Hypothalamus (tissue), 51 donors: ENCODE data around the gene ARPC5.
"Not testable (repeated sequence)": the region's sequence is repeated elsewhere in the genome, so short reads cannot be mapped to it uniquely, and the experiment has no call there.

ENCODE experiments used
- DNase-seq, 51 donors: peaks; one replicate each; lab custom pipeline; 2025; lab: John Stamatoyannopoulos, UW

ARPC5 gene

DNA sequence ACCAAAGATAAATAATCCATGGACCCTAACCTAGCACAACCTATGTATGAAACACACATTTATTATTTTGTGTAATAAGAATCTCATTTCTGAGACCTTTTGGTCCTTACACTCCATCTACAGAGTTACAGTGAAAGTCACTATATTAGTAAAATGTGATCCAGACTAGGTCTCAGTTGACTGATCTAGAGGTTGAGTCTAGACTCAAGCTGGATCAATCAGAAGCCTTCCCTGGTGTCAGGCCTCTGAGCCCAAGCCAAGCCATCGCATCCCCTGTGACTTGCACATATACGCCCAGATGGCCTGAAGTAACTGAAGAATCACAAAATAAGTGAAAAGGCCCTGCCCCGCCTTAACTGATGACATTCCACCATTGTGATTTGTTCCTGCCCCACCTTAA is 22.6 kb downstream of the ARPC5 start:
- DNase-seq: not testable (repeated sequence)

DNA sequence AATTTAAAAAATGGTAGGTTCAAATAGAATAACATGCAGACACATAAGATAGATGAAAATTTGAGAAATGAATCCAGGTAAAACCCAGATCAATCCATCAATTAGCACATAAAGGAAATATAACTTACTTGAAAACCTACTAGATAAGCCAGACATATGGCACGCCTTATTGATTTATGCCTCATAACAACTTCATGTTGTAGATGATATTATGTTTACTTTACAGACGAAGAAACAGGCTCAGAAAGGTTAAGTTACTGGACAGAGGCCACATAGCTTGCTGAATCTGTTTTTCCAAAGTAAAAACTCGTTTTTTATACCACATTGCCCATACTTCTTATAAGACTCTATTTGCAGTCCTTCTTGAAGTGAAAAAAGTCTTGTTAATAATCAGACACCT is 23.2 kb downstream of the ARPC5 start:
- DNase-seq: no peak

DNA sequence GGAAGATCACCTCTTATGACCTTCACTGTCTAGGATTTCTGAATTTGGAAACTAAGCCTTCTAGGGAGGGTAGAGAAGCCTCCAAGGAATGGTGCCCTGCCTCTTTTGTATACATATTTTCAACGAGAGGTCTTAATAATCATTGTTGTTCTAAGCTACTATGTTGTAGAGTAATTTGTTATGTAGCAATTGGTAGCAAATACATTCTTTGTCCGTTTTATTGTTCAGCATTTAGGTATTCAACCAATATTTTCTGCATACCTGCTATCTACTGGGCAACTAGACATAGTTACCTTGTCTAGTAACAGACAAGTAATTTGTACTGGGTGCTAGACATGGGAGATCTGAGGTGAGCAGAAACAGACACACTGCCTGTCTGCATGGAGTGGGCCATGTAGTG is 24.6 kb downstream of the ARPC5 start:
- no peak for DNase-seq

DNA sequence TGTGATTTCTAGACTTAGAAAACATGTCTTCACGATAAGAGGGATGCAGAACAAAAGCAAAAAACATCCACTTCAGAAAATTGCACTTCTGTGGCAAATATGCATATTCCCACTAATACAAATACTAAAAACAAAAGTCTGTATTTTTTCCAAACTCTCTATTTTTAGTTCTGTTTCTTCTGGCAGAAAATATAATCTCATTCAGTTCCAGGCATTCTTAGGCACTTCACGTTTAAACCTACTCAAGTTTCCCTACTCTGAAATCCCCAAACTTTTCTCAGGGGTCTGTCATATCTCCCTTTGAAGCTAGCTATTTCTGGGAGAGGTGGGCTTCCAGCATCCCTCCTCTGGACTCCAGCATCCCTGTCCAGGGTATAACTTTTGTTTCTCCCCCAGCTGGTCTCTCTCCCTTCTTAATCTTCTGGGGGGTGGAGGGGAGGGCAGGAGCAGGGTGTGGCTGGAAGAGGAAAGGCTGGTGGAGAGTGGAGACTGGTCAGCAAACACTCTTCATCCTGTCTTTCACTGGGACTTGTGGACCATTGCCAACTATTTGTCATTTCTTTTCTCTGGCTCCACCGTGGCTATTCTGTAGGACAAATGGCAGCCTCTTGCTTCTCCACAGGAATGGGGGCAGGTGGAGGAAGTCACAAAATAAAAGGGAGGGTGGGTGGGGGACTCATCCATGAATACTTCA is 25.7 kb downstream of the ARPC5 start:
- no peak for DNase-seq

DNA sequence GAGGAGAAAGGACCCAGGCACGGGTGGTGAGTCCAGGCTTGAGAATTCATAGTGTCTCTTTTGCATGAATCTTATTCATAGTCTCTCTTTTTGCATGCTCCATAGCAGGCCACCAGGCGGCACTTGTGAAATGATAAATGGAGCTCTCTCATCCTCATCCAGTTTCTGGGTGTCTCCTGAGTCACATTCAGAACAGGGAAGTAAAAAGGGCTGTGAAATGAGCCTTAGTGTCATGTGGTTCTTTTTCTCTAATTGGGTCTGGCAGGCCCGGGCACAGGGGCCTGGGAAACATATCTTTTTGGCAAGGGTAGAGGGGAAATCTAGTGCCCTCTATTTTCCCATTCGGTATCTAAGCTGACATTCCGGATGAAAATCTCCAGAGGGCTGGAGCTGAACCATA is 26.3 kb downstream of the ARPC5 start:
- DNase-seq: peak in 29 of 51 donors; percentile 13 to 75 (median 40)

DNA sequence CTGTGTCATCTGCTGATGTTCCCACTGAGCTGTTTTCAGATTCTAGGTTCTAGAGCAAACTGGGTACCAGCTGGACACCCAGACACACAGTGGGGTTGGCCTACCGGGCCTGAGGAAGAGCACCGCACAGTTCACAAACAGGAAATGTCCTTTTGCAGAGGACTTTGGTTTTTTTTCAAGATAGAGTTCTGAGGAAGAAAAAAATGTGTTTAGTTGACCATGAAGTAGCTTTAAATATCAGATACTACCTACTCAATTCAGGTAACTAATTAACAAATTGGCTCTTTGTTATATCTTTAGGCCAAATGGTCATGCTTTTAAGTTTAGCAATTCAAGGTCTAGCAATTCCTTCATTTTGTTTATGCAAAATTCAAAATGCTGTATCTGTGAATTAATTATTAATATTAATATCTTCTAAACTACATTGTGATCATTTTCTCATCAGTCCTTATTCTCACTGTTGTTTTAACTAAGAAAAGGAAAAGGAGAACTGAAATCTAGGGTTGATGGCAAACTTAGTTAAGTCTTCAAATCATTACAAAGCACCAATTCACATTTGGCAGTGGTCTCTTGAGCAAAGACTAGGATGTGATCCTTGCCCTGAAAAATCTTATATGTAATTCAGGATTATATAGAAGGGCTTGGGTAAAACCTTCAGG is 28.1 kb downstream of the ARPC5 start:
- DNase-seq: no peak

DNA sequence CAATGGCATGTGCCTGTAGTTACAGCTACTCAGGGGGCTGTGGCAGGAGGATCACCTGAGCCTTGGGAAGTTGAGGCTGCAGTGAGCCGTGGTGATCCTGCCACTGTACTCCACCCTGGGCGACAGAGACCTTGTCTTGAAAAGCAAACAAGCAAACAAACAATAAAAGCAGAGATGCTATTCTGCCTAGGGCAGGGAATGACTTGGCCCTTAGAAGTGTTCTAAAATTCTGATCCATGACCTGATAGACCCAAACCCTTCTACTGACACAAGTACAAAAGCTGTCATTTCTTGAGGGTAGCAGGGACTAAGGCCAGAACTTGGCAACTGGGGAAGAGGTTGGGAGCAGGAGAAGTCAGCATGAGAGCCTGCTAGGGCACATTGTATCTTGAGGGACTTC is 29.7 kb downstream of the ARPC5 start:
- DNase-seq: no peak

DNA sequence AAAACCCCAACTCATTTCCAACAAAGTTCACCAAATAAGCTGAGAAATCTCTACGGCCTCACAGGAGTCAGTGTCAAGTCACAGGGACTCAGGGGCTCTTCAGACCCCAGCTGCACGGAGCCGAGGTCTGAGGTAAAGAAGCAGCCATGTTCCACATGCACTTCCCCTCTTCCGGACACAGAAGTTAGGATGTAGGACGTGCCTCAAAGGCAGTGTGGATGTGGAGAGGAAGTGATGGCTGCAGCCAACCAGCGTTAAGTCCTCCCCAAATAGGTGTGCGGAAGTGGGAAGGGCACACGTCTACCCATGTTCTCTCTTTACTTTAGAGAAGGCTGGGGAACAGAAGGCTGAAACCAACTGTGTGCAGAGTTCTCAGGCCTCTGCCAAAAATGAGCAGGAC is 30.8 kb downstream of the ARPC5 start:
- DNase-seq: no peak

DNA sequence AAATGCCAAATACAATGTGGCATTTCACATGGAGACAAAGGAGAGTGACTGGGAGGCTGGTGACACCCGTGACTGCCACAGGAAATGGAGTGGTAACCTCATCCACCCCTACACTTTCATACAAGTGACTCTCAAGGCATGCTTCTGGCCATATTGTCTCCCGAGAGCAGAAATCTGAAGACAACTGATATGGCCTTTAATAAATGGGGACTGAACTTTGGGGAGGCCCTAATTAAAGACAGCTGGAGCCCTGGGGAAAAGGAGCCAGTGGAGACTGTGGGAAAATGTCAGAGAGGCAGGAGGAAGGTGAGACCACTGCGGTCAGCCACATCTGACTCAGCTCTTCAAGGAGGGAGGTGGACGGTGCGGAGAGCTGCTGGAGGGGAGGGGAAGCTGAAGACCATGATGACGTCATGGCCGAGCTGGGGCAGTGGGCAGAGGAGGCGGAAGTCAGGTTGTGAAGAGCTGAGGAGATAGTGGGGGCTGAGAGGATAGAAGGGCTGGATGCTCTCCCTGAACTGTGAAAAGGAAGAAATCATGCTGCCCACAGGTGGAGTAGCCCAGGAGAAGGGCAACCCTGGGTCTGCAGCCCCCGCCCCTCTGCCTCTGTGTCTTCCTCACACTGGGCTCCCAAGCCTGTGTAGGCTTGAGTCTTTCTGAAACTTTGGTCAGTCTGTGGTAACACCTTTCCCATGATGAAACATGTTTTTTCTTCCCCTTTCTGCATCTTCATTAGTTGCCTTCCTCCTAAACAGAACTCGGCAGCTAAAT is 31.4 kb downstream of the ARPC5 start:
- DNase-seq: peak in 2 of 51 donors; percentile 11 to 37

DNA sequence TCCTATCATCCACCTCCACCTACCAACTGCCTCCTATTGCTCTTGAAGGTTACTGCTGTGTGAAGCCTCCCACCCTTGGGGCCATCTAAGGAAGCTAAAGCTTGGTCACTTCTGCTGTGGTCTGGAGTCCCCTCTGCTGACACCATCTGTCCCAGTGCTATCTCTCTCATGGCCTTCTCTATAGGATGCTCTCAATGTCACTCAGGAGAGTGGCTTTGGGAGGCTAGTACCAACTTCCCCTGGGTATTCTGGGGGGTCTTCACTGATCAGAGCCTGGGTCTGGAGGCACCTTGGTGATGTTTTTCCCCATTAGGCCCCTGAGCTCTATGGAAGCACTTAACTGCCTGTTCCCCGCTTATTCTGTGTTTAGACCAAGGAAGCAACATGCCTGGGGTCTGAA is 33.1 kb downstream of the ARPC5 start:
- DNase-seq: no peak

DNA sequence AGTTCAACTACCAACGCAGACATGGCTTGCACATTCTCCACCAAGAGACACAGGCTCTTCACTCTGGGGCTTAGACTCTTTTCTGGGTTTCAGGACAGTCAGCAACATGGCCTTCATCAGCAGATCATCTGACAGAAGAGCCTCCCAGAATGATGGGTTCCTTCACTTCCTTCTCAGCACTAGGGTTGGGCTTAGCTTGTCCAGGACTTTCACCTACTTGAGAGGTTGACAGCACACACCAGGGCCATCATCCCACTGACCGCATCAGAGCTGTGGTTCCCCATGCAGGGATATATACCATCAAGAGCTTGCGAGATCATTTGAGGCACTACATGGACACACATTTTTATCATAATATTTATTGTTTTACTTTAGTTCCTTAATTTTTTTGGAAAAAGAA is 34.9 kb downstream of the ARPC5 start:
- DNase-seq: no peak

DNA sequence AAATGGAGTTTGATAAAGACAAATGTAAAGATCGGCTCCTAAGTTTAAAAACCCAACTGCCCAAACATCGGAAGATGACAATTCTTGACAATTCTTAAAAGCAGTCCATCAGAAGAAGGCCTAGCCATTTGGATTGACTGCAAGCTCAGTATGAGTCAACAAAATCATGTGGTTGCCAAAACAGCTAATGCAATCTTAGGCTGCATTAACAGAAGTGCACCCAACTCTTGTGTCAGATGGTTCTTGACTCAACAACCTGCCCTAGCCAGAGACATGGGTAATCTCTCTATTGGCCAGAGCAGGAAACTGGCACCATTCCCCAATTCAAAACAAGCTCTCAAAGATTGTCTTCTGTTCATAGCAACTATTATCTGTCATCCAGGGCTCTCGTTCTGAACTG is 35.4 kb downstream of the ARPC5 start:
- no peak for DNase-seq

DNA sequence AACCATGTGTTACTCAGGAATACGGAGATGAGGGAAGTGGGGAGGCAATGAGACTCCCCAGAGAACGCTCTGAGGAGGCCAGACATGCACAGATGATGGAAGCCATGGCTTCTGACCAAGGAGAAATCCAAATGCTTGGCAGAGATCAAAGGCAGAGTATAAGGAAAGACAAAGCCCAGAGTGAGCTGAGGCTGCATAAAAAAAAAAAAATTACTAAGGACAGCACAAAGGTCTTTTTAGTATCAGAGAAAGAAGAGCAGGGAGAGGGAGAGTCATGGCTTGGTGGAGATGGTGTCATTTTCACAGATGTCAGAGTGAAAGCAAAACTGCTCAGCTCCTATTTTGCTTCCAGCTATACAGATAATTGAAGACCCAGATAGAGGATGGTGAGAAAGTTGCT is 37.2 kb downstream of the ARPC5 start:
- peak in 1 of 51 donors; percentile 21 for DNase-seq

DNA sequence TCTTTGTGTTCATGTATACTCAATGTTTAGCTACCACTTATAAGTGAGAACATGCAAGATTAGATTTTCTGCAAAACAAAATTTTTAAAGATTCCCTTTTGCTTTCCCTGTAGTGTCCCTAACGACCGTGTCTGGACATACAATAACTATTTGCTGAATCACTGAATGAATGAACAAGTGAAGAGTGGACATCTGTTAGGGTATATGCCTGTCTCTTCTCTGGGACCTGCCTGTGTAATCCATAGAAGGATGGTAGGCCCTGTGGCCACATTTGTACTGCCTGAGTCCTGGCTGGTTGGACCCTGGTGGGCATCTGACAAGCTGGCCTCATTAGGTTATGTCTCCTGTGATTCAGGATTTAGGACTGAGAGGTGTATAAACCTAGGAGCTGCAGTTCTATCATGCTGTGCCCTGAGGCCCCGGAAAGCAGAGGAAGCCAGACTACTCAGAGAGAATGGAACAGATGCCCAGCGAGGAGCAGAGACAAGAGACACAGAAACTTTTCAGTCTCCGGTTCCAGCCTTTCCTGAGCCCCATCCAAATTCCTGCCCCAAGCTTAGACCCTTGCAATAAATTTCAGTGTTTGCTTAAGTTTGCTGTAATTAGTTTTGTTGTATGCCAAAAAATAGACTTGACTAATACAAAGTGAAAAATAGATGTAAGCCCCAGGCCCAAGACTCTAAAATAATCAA is 37.8 kb downstream of the ARPC5 start:
- DNase-seq: no peak

DNA sequence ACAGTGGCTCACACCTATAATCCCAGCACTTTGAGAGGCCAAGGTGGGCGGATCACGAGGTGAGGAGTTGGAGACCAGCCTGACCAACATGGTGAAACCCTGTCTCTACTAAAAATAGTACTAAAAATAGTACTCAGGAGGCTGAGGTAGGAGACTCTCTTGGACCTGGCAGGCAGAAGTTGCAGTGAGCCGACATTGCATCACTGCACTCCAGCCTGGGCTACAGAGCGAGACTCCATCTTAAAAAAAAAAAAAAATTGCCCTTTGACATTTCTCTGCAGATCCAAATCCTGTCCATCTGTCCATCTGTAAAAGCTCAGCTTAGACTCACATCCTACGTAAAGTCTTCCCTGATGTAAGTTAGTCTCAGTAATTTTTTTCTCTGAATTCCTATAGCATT is 39.1 kb downstream of the ARPC5 start:
- DNase-seq: no peak

DNA sequence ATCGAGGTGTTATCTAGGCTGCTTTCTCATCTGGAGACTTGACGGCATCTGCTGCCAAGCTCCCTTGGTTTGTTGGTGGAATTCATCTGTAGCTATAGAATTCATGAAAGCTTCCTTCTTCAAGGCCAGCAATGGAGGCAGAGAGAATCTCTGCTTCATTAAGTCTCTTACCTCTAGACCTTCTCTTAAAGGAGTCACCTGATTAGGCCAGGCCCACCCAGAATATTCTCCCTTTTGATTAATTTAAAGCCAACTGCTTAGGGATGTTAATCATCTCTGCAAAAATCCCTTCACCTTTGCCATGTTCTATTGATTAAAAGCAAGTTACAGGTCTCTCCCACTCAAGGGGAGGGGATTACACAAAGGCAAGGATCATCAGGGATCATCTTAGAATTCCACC is 40.0 kb downstream of the ARPC5 start:
- no peak for DNase-seq

DNA sequence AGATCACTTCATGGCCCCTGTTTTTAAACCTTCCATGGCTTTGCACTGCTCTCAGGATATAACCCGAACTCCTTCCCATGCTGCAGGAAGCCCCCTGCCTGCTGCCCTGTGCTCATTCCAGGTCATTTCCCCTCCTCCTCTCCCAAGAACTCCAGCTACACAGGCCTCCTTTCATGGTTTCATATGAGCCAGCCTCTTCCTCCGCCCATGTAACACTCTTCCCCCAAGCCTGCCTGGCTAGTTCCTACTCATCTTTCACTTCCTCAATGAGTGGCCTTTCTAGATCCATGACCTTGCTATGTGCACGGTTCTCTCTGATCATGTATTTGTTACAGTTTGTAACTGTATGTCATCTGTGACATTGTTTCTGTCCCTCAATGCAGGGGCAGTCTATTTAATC is 42.2 kb downstream of the ARPC5 start:
- peak in 4 of 51 donors; percentile 7 to 27 (median 20) for DNase-seq

DNA sequence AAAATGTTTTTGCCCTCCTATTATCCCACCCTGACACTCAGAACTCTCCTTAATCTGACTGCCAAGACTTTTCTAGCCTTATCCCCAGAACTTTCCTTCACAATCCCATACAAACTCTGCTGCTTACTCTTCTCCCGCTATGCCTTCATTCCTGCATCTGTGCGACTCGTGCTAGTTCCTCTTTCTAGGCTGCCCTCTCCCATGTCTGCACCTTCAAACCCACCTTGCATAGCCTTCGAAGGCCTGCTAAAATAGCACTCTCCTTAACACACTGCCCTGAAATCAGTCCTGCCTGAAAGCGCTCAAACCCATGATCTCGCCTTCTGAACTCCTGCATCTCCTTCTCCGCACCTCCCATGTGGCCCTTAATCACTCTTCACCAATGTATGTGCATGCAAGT is 42.9 kb downstream of the ARPC5 start:
- DNase-seq: no peak

DNA sequence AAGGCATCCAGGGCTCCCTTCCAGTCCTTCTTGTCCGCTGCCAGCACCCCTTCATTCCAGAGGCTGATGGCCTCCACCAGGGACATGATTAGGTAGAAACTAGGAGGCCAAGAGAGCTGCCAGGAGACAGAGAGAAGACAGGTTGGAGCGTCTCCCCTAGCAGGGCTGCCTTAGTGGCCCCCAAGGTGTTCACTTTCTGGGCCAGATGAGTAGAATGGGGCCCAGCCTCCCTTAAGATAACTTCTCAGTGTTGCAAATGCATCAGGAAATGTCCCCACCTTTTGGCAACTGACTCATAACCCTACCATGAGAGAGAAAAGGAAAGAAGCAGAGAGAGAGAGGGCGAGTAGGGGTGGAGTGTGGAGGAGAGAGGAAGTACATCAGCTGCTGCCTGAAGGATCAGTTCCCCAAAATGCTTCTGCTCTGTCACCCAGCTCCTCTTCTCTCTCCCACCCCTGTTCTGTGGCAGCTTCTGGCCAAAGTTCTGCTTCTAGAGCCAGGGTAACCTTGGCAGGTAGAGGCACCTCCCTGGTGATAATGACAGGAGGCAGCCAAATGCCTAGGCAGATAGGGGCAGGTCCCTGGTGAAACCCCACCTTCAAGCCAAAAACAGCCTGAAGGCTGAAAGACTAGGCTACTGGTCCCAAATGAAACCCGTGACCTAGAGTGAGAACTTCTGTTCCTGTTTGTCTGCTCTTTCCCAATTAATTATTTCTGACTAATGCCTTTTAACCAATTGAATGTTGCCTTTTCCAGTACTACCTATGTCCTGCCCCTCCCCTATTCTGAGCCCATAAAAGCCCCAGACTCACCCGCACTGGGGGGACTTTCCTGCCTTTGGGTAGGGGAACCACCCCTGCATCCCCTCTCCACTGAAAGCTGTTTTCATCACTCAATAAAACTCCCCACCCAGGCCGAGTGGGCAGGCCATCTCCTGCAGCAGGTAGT is 45.1 kb downstream of the ARPC5 start, which contains the start of gene NCF2:
NCF2 (minus strand) TSS at position 216 of the 948 bp plus-strand sequence; CDS start at position 86, 130 bp downstream.
- DNase-seq: peak in 3 of 51 donors; percentile 23 to 53 (median 36)

DNA sequence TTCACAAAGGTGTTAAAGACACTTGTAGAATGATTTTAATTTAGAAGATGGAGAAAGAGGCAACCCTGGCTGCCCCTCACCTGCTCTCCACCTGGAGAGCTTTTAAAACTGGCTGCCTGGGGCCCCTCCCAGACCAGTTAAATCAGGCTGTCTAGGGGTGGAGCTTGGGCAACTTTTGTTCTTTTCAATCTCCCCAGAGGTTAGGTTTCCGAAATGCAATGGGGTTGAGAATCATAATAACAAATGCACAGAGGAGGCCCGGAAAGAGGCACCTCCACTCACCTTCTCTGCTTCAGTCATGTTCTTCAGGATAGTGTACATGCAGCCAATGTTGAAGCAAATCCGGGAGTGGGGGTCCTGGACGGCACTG is 45.7 kb downstream of the ARPC5 start:
- no peak for DNase-seq
